ENCODE data around the gene EML4.

The EML4 gene

DNA sequence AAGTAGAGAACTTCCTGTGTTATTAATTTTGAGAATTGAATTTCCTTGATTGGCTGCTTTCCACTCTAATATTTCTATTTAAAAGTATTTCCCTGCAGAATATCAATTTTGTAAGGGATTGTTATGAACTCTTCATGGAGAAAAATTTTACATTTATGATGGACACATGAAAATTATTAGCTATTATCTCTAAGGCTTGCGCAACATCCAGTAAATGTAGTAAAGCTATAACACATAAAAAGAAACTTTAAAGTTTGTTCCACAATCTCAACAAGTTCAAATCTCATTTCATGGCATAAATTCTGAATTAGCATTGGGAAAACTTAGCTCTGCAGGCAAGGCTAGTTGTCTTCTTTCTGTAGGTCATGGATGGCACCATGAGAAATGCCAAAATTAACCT, 4.2 kb upstream of the EML4 start:
- TF ChIP-seq, protein P1, sequence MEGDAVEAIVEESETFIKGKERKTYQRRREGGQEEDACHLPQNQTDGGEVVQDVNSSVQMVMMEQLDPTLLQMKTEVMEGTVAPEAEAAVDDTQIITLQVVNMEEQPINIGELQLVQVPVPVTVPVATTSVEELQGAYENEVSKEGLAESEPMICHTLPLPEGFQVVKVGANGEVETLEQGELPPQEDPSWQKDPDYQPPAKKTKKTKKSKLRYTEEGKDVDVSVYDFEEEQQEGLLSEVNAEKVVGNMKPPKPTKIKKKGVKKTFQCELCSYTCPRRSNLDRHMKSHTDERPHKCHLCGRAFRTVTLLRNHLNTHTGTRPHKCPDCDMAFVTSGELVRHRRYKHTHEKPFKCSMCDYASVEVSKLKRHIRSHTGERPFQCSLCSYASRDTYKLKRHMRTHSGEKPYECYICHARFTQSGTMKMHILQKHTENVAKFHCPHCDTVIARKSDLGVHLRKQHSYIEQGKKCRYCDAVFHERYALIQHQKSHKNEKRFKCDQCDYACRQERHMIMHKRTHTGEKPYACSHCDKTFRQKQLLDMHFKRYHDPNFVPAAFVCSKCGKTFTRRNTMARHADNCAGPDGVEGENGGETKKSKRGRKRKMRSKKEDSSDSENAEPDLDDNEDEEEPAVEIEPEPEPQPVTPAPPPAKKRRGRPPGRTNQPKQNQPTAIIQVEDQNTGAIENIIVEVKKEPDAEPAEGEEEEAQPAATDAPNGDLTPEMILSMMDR (IDR thresholded peaks at IDR 0.05) = no peak

DNA sequence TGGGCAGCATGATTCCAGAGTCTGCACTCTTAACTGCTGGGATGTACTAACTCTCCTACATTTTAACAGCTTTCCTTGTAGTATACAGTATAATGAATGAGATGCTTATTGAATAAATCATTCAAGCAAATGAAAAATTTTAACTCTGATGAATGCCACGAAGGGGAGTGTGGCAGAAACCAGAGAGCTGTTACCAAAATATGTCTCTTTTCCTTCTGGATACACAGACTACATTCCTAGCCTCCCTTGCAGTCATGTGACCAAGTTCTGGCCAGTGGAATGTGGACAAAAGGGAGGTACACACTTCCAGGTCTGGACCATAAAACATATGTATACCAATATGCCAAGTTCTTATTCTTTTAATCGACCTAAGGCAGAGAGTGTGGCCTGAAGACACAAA, 1.7 kb upstream of the EML4 start:
- TF ChIP-seq, protein P1 (IDR thresholded peaks at IDR 0.05) = no peak

DNA sequence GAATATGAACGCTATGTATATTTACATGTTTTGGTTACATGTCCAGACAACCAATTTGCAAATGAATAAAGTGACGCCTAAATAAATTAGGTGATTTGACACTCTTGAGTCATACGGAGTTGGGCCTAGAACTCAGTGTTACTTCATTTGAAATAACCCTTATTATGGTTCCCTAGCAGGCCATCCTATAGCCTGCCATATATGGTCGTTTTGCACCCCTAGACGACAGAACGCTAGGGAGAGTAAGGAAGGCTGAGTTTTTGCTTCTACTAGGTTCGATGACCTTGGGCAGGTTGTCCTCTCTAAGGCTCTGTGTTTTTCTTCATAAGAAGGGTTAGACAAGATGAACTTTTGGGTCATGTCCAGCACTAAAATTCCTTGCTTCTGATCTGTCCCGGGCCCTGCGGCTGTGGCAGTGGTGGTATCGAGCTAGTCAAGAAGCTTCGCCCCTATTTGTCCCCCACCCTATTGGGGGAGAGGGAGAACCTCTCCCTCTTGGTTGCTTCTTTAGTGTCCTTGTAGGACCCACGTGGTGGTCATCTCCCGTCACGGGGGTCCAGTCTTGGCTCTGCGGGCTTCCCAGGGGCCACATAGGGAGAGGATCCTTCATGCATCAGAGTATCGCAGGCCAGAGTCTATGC, 574 bp upstream of the EML4 start:
- TF ChIP-seq, protein P1 (IDR thresholded peaks at IDR 0.05) = no peak

DNA sequence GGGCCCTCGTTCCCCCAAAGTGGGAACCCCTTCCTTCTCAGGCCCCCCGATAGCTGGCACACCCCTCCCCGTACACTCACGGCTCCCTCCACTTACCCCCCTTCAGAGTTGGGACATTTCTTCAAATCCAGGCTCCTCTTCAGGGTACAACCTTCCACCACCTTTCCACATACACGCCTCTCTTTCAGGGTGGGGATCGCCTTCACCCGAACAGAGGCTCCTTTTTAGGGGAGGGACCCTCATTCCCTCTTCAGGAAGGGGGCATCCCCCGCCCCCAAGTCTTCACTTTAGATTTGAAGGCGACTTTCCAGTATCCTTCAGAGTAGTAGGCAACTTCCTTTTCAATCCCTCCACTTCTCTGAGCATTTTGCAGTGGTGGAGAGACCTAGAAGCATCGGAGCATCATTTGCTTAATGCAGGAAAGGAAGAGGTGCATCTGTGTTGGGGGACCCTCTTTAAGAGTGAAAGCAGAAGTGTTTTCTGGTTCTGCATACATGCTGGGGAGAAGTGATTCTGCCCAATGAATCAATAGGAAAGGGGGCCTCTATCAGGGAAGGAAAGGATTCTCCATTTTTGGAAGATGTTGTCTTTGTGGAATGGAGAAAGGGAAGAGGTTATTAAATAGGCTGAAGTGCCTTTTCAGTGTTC, 845 bp downstream of the EML4 start:
- TF ChIP-seq, protein P1 (IDR thresholded peaks at IDR 0.05) = no peak

DNA sequence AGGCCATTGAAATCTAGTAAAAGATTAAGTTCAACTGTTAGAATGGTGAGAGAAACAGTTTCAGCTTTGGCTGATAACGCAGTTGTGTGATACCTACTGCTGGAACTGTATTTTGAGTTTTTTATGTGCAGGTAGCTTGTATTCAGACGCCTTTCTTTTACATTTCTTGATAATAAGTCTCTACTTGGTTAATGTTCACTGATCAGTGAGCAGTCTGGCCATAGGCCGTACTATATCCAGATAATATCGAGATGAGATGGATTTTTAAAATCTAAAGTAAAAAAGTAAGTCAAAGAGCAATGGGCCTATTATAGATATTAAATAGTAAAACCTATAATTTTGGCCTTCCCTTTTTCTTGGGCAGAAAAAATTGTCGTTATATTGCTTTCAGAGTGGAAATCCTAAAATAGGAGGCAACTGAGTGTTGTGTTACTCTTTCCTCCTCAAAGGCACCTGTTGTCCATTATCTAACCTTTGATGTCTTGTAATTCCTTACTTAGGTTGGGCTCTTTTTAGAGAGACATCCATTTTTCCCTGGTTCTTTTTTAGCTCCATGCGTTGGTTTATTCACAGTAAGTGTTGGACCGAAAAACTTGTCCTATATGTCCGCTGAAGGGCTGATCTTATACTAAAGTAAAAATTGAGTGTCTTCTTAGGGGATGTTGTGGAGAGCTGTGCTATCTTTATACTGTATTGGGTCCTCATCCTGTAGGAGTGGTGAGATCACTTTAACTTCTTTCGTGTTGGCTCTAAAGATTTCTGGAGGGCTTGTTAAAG, 1.7 kb downstream of the EML4 start:
- TF ChIP-seq, protein P1 (IDR thresholded peaks at IDR 0.05) = no peak

DNA sequence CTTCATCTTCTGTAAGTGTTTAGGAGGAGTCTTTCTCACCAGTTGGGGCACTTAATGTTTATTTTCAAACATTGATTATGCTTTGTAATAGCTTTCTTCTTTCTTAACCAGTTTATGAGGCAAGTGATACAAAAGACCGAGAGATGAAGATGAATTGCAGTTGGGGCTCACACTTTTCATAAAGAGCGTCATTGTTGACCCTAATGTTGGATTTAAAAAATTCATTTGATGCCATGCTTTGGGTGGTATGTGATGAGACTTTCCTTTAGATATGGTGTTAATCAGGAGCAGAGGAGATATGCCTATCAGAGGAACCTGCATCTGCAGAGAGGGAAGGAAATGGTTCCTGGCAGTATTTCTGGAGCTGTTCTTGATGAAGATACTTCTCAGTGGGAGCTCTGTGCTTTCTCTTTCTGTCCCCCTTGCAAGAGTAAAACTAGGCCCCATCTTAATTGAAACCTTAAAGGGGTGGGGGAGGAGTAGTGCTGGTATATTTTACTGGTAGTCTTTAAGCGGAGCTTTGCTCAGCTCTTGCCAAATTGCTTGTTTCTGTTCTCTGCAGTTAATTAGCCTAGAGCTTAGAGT, 2.3 kb downstream of the EML4 start:
- TF ChIP-seq, protein P1 (IDR thresholded peaks at IDR 0.05) = no peak

DNA sequence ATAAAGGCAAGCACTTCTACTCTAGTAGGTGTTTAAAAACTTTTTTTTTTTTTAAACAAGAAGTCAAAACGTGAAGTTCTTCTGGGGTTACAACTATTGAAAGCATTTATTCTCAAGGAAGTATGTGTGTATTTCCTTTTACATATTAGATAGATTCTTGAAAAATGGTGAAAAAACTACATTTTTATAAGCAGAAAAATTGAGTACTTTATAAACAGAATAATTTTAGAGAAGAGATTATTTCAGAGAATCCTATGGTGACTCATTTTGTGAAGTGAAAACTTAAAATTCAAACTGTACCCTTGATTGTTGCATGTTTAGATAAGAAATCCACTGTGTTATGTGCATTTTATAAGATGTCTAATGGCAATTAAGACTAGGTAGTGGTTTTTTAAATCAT, 2.9 kb downstream of the EML4 start:
- TF ChIP-seq, protein P1 (IDR thresholded peaks at IDR 0.05) = no peak
